Stimulated activated CD4-positive, alpha-beta T cell treated with anti-CD3 and anti-CD28 coated beads, Interleukin-2, amount 100 ng/mL, for 4 hours (primary cell): Measurements from ENCODE around the gene TEPSIN.

Experiments
- DNase-seq: peaks from one replicate; pipeline ENCODE4 v3.0.0-alpha.2; 2020; ENCODE audit warnings: low read depth

The TEPSIN gene

DNA sequence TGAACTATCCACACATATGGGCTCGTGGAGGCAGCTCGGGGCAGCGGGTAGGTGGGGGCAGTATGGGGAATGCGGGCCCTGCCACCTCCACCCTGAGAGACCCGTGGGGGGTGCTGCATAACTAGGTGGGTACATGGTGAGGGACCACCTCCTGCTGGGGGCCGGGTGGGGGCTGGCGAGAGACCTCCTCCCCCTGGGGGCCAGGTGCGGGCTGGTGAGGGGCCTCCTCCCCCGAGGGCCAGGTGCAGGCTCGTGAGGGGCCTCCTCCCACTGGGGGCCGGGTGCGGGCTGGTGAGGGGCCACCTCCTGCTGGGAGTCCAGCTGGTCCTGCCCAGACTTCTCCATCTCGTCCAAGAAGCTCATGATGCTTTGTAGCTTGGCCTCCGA, 41.5 kb downstream of the TEPSIN start:
- DNase-seq: no peak

- DNase-seq: no peak
Observed at GRCh38 chr17:81196505-81197408, 42.1 kb downstream of the TEPSIN start.

DNA sequence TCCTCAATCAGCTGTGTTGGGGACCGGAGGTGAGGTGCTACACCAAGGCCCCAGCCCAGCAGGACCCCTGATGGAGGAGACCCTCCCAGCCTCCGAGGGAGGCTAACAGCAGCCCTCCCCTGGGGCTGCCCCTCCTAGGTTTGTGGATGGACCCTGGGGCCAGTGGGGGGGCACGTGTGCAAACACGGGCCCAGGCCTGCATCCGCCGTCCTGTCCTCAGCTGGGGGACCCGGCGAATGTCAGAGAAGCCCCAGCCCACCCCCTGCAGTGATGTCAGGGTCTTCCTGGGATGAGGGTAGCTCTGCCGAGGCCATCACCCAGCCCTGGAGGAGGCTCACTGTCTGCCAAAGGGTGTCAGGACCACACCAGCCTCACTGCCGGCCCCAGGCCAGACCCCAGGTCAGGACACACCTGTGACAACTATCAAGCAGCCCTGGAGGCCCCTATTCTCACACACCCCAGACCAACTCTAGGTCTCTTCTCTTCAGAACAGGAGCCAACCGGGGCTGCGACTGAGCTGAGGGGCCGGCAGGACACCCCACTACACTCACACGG, 42.8 kb downstream of the TEPSIN start:
- DNase-seq: no peak

DNA sequence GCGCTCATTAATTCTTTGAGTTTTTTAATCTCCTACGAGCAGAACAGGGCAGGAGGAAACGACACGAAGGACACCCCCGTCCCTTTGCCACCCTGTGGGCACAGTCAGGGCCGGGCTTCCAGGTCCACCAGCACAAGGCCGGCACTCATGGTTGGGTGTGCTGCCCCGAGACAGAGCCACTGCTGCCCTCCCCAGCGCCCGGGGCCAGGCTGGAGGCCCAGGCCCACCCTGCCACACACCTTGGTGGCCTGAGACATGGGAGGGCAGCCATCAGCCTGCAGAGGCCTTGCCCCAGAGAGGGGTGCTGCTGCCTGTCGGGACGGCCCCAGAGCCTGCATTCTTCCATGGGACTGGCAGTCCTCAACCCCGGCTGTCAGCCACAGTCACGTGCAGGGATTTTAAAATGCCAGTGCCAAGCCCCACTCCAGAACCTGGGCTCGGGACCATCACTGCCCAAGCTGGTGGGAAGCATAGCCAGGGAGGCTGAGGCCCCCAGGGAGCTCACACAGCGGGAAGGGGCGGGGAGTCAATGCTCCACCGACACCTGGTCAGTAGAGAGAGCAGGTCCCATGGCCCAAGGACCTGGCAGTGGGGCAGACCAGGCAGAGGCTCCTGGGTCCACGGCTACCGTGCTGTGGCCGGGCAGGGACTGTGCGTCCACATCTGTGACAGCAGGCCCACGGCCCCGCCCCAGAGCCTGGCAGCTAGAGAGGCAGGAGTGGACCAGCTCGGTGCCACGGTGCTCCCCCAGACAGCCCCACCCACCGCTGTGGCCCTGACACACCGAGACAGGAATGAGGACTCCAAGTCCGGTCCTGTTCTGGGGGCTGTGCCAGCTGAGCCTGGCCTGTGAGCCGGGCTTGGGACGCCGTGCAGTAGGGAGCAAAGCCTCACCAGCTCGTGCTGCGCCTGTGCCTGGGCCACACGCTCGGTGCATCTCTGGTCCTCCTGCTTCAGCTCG, 43.6 kb downstream of the TEPSIN start:
- no peak for DNase-seq

DNA sequence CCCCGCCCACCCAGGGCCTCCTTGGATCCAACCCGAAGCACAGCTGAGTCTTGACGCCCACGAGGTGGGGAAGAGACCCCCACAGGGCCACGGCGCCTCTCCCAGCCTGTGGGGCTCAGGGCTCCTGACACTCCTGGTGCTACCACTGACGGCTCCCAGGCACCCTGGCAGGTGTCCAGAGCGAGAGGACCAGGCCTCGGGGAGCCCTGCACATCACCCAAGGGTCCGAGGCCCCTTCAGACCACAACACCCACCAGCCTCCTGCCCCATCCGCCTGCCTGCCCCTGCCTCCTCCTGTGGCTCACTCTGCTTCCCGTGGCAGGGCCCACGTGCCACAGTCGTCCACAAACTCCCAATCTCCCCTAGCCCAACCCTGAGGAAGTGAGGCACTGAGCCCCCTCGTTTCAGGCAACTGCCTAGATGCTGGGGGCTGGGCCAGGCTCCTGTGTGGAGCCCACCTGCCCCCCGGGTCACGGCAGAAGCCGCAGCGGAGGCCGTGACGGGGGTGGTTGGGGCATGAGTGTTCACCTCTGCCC, 44.6 kb downstream of the TEPSIN start:
- no peak for DNase-seq

GRCh38 chr17:81193470-81194224, 45.2 kb downstream of the TEPSIN start:
- DNase-seq: no peak

DNA sequence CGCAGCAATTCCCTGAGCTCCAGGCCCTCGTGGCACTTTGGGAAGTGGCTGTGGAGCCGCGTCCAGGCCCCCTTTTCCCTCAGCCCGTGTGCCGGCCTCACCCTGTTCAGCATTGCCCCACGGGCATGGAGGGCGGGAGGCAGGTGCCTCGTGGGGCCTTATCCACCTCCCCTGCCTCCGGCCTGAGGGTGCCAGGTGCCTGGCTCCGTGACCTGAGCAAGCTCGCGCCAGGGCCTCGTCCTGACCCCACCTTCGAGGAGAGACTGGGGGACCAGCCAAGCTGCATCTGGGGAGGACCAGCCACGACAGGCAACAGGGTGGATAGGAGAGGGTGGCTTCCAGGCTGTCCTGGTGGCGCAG, 45.8 kb downstream of the TEPSIN start:
- no peak for DNase-seq

DNA sequence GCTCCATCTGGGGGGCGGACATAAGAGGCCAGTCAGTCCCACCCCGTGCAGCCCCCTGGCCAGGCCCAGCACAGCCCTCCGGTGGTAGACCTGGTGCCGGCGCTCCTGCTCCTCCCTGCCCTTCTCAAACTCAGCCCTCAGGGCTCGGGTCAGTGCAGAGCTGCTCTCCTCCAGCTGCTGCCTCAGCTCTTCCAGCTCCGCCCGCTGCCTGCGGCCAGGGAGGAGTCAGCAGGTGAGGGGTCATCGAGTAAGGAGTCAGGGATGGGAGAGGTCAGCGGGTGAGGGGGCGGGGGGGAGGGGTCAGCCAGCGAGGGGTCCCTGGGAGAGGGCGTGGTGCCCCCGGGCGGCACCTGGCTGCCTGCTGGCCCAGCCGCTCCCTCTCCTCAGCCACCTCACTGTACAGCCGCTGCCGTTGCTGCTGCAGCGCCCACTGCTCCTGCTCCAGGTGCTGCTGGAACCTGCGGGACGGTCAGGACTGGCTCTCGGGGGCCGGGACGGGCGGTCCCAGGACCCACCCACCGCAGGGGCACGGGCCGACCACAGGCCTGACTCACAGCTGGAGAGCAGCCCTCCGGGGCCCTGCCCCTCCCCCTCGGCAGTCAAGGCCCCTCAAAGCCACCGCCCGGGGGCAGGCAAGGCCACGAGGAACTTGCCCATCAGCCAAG, 46.3 kb downstream of the TEPSIN start:
- DNase-seq: no peak

- no peak for DNase-seq
Observed at GRCh38 chr17:81191646-81192045, 47.2 kb downstream of the TEPSIN start.

DNA sequence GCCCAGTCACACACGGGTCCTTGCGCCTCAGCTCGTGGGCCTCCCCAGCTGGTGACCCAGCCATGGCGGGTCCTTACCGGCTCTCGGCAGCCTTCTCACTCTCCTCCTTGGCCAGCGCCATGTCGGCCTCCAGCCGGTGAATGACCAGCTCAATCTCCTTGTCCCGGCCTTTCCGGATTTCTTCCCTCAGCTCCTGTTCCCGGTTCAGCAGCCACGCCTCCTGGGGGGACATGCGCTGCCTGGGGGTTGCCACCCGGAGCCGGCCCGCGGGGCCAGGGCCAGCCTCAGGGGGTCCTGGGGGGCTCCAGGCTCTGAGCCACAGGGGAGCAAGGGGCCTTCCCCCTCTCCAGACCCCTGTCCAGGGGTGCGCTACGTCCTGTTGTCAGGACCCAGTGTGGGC, 47.7 kb downstream of the TEPSIN start:
- no peak for DNase-seq

DNA sequence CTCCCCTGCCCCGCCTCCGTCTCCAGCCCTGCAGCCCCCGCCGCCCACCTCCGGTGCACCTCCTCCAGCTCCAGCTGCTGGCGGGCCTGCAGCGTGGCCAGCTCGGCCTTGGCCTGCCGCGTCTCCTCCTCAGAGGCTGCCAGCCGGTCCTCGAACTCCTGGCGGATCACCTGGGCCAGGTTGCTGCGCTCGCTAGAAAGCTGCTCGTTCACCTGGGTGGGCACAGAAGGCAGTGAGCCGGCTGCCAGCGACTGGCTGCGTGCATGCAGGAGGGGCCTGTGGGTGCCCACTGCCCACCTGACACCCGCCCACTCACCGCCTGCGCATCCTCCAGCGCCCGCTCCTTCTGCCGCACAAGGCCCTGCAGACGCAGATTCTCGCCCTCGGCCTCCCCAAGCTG, 48.3 kb downstream of the TEPSIN start:
- no peak for DNase-seq

GRCh38 chr17:81189670-81190530, 49.0 kb downstream of the TEPSIN start:
- no peak for DNase-seq

DNA sequence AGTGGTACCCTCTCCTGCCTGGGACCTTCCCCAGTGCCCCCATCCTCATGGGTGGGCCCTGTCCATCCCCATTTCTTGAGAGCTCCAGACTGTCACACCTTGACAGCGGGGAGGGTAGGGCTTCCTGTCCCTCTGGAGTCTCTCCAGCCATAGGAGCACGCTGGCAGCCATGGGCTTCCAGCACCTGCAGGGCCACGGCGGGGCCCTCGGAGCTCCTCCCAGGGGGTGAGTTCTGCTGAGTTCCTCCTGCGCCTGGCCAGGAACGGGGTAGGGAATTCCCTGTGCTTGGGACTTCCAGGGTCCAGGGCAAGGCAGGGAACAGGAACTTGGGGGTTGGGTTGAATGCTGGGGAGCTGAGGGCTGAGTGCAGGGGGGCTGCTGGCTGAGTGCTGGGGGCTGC, 49.8 kb downstream of the TEPSIN start:
- no peak for DNase-seq

- no peak for DNase-seq
Observed at GRCh38 chr17:81188491-81188840, 50.4 kb downstream of the TEPSIN start.

- DNase-seq: no peak
Observed at GRCh38 chr17:81187586-81188490, 51.0 kb downstream of the TEPSIN start.

GRCh38 chr17:81187120-81187519, 51.7 kb downstream of the TEPSIN start:
- no peak for DNase-seq

DNA sequence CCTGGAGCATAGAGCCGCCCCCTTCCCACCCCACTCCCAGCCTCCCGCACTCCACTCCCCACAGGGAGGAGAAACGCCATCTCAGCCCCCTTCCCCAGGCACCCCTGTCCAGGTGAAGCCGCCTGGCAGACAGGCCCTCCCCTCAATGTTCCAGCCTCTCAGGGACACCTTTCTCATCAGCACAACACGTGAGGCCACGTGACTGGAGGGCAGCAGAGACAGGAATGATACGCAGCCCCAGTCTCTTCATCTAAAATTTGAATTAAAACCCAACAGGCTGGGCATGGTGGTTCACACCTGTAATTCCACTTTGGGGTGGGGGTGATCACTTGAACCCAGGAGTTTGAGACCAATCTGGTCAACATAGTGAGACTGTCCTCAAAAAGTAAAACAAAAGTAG, 52.7 kb downstream of the TEPSIN start:
- DNase-seq: no peak

DNA sequence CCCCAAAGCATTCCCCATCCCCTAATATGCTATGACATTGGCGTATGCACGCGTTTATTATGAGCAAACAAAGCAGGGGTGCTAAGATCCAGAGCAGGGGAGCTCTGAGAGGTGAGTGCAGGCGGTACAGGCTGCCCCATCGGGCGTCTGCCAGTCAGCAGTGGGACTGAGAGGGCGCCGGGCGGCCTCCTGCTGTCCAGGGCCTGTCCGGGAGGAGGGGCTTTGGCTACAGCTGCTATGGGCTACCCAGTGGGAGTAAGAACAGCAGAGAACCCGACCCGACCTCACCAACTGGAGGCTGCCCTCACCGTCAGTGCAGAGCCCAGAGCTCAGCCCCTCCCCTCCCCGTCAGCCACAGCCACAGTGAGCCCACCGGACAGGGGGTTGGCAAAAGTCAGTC, 54.3 kb downstream of the TEPSIN start:
- no peak for DNase-seq

GRCh38 chr17:81183807-81184206, 55.0 kb downstream of the TEPSIN start:
- no peak for DNase-seq
